RWPE1 (cell line): ENCODE results near the gene CERK.
A peak's percentile ranks its signal among the peaks of the same experiment; 100 is the strongest.

Source experiments
- CTCF ChIA-PET: fragments of 350-600 bp; sonication (Branson Sonifier 250); formaldehyde crosslinking; extraction: SDS; loops from one replicate; lab custom pipeline; 2021; lab: Yijun Ruan, JAX
- POLR2A ChIA-PET: fragments of 400-600 bp; formaldehyde crosslinking; extraction: SDS; loops from one replicate; lab custom pipeline; 2020; ENCODE audit warnings: antibody characterized with exemption; ENCODE audit not compliant: low non-redundant PET; lab: Yijun Ruan, JAX
- DNase-seq: peaks from one replicate; pipeline ENCODE4 v3.0.0; 2012; ENCODE audit warnings: low spot score
- H3K27ac ChIP-seq: fragments of 450-650 bp; 2 replicates; pipeline ENCODE4 v1.5.1; 2017
- CTCF ChIP-seq: fragments of 450-650 bp; conservative IDR thresholded peaks from 2 replicates; pipeline ENCODE4 v1.5.1; 2017; ENCODE audit warnings: low read depth, mild to moderate bottlenecking

CERK gene

DNA sequence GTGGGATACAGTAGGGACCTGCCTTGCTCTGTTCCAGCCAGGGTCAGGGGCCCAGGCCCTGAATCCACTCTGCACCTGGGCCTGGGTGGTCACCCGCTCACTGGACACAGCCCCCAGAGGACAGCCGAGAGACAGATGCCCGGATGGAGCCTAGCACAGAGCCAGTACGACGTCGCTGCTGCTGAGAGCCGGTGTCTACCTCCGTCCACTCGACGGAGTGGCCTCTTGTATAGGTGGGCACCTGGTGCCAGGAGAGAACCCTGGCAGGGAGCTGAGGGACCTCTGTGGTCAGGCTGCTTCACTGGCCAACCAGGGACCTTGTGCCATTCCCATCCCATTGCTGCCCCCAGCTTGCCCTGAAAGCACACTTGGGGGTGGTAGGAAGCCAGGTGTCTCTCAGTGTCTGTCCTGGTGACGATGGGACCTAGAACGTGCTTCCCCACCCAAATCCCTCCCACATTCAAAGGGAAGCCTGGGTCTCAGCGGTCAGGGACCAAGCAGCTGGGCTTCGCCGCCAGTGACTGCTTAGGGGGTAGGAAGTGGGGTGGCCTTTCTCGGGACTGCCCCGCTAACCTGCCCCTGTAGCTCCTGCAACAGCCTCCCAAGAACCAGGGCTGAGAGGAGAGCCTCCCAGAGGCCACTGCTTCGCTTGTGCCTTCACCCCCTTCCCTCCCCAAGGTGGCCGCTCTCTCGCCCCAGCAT is 10.3 kb upstream of the CERK start:
- no peak for DNase-seq
- H3K27ac ChIP-seq = no peak overlapping the region
- TF ChIP-seq CTCF = no peak
- ChIA-PET CTCF (no interaction called here), POLR2A (no interaction called here)

DNA sequence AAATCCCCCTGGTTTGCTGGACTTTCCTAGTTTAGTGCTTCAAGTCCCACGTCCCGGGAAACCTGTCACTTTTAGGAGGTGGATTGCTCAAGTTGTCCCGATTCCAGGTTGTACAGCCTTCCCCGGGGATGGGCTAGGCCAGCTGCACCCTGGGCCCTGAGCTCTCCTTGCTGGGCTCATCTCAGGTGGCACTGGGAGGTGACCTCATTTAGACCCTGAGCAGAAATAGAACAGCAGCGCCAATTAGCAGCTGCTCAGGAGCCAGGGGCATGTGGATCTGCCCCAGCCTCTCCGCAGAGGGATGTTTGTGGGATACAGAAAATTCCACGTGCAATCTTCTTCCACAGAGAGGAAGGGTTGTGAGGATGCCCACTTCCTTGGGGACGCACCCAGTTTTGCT is 9.6 kb upstream of the CERK start:
- ChIA-PET CTCF (interaction anchor here (0.6 kb wide), 1 partner anchor 11 kb away, joined by 4 read pairs; no protein-coding TSS in a partner anchor), POLR2A (no interaction called here)
- no peak overlapping the region for H3K27ac ChIP-seq
- no peak for TF ChIP-seq CTCF
- DNase-seq = no peak

DNA sequence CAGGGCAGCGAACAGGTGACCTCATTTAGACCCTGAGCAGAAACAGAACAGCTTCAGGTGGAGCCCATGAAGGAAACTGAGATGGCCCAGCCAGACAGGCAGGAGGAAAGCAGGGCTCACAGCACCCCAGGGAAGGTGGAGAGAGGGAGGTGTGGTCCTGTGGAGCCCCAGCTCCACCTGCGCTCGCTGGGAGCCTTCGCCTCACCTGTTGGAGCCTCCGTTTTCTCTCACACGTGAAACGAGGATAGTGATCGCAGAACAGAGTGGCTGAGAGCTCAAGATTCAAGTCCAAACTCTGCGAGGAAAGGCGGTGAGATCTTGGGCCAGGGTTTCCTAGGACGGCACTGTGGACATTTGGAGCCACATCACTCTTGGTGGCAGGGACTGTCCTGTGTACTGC is 8.6 kb upstream of the CERK start:
- DNase-seq = no peak
- no peak for TF ChIP-seq CTCF
- H3K27ac ChIP-seq = no peak overlapping the region
- CTCF ChIA-PET = no interaction called here
- POLR2A ChIA-PET = no interaction called here

GRCh38 chr22:46746192-46746591 is 8.1 kb upstream of the CERK start:
- CTCF ChIA-PET = no interaction called here
- no peak for TF ChIP-seq CTCF
- POLR2A ChIA-PET = no interaction called here
- DNase-seq = no peak
- H3K27ac ChIP-seq = no peak overlapping the region

DNA sequence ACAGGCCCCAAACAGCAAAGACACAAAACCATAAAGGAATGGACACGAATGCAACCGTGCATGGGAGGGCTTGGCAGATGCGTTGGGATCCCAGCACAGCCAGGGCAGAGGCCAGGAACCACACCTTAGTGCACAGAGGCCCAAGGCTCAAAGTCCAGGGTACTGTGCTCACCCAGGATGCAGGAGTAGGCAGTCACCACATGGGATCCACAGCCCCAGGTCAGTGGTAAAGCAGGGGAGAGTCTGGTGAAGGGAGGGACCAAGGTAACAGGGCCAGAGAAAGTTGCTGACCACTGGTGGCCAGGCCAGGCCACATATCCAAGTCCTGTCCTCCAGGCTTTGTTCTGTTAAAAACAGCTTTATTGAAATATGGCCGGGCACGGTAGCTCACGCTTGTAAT is 6.5 kb upstream of the CERK start:
- no peak for TF ChIP-seq CTCF
- POLR2A ChIA-PET = no interaction called here
- CTCF ChIA-PET = no interaction called here
- no peak for DNase-seq
- no peak overlapping the region for H3K27ac ChIP-seq

- peak overlapping the region; percentile 96 for H3K27ac ChIP-seq
- ChIA-PET POLR2A (no interaction called here), CTCF (no interaction called here)
- no peak for DNase-seq
- TF ChIP-seq CTCF = no peak
Observed at GRCh38 chr22:46742576-46743221, 4.6 kb upstream of the CERK start.
